Loucy (cell line): ENCODE measurements around the gene SEC24B.

ENCODE experiments used
- H2AFZ ChIP-seq: fragments of 200-600 bp; sonication (generic); 2 replicates; pipeline ENCODE4 v1.6.0; 2016; ENCODE audit warnings: antibody characterized with exemption, mild to moderate bottlenecking, low read length, moderate library complexity
- H3F3A ChIP-seq: fragments of 200-600 bp; 2 replicates; pipeline ENCODE4 v1.6.0; 2016; ENCODE audit warnings: antibody characterized with exemption, low read depth, mild to moderate bottlenecking
- H3K27me3 ChIP-seq: fragments of 200-600 bp; sonication (generic); 2 replicates; pipeline ENCODE4 v1.6.1; 2014; ENCODE audit warnings: low read length, mild to moderate bottlenecking; ENCODE audit not compliant: insufficient read depth, poor library complexity, severe bottlenecking
- H3K36me3 ChIP-seq: fragments of 200-600 bp; sonication (generic); 2 replicates; pipeline ENCODE4 v1.6.1; 2016; ENCODE audit warnings: low read length; ENCODE audit not compliant: insufficient read depth
- H3K4me1 ChIP-seq: fragments of 200-600 bp; sonication (generic); 2 replicates; pipeline ENCODE4 v1.5.1; 2014; ENCODE audit warnings: low read length, mild to moderate bottlenecking; ENCODE audit not compliant: insufficient read depth, poor library complexity, severe bottlenecking
- H3K4me2 ChIP-seq: fragments of 200-600 bp; sonication (generic); 2 replicates; pipeline ENCODE4 v1.6.0; 2014; ENCODE audit warnings: antibody characterized with exemption, low read length, low read depth, mild to moderate bottlenecking; ENCODE audit not compliant: poor library complexity, severe bottlenecking
- H3K4me3 ChIP-seq: fragments of 200-600 bp; sonication (generic); 2 replicates; pipeline ENCODE4 v1.5.1; 2014; ENCODE audit warnings: low read length, mild to moderate bottlenecking, mixed read lengths; ENCODE audit not compliant: poor library complexity, severe bottlenecking
- H3K79me2 ChIP-seq: fragments of 200-600 bp; sonication (generic); 2 replicates; pipeline ENCODE4 v1.6.1; 2014; ENCODE audit warnings: low read length; ENCODE audit not compliant: insufficient read depth
- H3K9ac ChIP-seq: fragments of 200-600 bp; sonication (generic); 2 replicates; pipeline ENCODE4 v1.6.0; 2014; ENCODE audit warnings: mild to moderate bottlenecking, low read depth, low read length, moderate library complexity; ENCODE audit not compliant: poor library complexity, severe bottlenecking
- H3K9me2 ChIP-seq: fragments of 200-600 bp; sonication (generic); replicated peaks from 2 replicates; pipeline ENCODE4 v1.6.1; 2016; ENCODE audit warnings: low read depth, low read length, mixed read lengths
- H3K9me3 ChIP-seq: fragments of 200-600 bp; sonication (generic); 2 replicates; pipeline ENCODE4 v1.6.1; 2014; ENCODE audit warnings: mild to moderate bottlenecking, antibody characterized with exemption, low read length, low read depth; ENCODE audit not compliant: insufficient read depth
- H4K20me1 ChIP-seq: fragments of 200-600 bp; sonication (generic); 2 replicates; pipeline ENCODE4 v1.6.0; 2014; ENCODE audit warnings: antibody characterized with exemption, low read length, mild to moderate bottlenecking; ENCODE audit not compliant: insufficient read depth, poor library complexity, severe bottlenecking
- EZH2phosphoT487 ChIP-seq: fragments of 200-600 bp; IDR thresholded peaks from 2 replicates; pipeline ENCODE4 v1.6.1; 2018; ENCODE audit warnings: antibody characterized with exemption, mild to moderate bottlenecking, moderate library complexity, borderline replicate concordance
- TF ChIP-seq, protein P1 (sequence below): fragments of 200-600 bp; sonication (generic); conservative IDR thresholded peaks from 2 replicates; pipeline ENCODE4 v1.5.1; 2014; ENCODE audit warnings: mild to moderate bottlenecking, antibody characterized with exemption, low read length

SEC24B gene

DNA sequence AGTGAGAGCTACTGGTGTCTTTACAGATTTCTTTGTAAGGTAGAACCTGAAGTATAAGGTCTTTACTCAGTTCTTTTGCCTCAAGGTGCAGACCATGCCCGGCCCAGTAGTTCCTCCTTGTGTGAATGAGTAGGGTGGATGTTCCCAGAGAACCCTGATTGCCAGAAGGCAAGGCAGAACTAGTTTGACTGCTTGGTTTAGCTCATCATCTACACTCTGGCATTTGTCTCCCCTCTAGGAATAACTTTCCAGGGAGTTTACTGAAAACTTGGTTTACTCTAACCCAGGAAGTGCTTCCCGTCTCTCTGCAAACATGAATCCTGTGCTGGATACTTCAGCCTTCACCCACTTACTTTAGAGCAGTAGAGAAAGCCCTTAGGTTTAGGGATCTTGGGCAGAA, 155.5 kb downstream of the SEC24B start:
- Histone ChIP-seq H3F3A (no peaks in the 10 kb centered on the region), H3K79me2 (no peaks in the 10 kb centered on the region), H2AFZ (no peak overlapping the region), H3K9me3 (no peaks in the 10 kb centered on the region), H3K9me2 (no peaks in the 10 kb centered on the region), H4K20me1 (no peaks in the 10 kb centered on the region), H3K4me3 (no peak overlapping the region), H3K27me3 (no peaks in the 10 kb centered on the region), H3K9ac (no peak overlapping the region), H3K36me3 (no peaks in the 10 kb centered on the region), H3K4me2 (no peak overlapping the region), H3K4me1 (peaks cover 11% of the 10 kb centered on the region)
- no peak for TF ChIP-seq EZH2phosphoT487
- TF ChIP-seq, protein P1, sequence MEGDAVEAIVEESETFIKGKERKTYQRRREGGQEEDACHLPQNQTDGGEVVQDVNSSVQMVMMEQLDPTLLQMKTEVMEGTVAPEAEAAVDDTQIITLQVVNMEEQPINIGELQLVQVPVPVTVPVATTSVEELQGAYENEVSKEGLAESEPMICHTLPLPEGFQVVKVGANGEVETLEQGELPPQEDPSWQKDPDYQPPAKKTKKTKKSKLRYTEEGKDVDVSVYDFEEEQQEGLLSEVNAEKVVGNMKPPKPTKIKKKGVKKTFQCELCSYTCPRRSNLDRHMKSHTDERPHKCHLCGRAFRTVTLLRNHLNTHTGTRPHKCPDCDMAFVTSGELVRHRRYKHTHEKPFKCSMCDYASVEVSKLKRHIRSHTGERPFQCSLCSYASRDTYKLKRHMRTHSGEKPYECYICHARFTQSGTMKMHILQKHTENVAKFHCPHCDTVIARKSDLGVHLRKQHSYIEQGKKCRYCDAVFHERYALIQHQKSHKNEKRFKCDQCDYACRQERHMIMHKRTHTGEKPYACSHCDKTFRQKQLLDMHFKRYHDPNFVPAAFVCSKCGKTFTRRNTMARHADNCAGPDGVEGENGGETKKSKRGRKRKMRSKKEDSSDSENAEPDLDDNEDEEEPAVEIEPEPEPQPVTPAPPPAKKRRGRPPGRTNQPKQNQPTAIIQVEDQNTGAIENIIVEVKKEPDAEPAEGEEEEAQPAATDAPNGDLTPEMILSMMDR = no peak

DNA sequence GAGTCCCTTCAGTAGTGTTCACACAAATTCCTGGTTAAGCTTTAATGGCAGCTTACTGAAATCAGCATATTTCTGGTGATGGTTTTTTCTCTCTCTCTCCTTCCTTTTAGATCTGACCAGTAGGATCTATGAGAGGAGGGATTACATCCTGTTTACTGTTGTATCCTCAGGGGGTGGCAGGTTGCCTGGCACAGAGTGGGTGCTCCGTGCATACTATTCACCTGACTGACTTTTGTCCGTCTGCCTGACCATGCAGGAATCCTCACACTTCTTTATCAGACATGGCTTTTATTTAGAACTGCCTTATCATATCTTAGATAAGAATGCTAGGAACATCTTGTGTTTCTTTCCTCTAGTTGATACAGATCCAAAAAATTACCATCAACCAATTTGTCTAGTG, 156.0 kb downstream of the SEC24B start:
- H3K9ac ChIP-seq = no peak overlapping the region
- no peaks in the 10 kb centered on the region for H3F3A ChIP-seq
- peaks cover 11% of the 10 kb centered on the region for H3K4me1 ChIP-seq
- TF ChIP-seq, protein P1 = no peak
- TF ChIP-seq EZH2phosphoT487 = no peak
- no peaks in the 10 kb centered on the region for H3K27me3 ChIP-seq
- no peaks in the 10 kb centered on the region for H3K79me2 ChIP-seq
- H2AFZ ChIP-seq = no peak overlapping the region
- H3K36me3 ChIP-seq = no peaks in the 10 kb centered on the region
- H3K4me2 ChIP-seq = no peak overlapping the region
- H3K4me3 ChIP-seq = no peak overlapping the region
- H4K20me1 ChIP-seq = no peaks in the 10 kb centered on the region
- no peaks in the 10 kb centered on the region for H3K9me2 ChIP-seq
- no peaks in the 10 kb centered on the region for H3K9me3 ChIP-seq
